IPS DF 4.7 (cell line): Measurements from ENCODE around the gene DSG4.
A peak's percentile ranks its signal among the peaks of the same experiment; 100 is the strongest.

Experiments
- DNase-seq: peaks from one replicate; pipeline ENCODE4 v3.0.0-alpha.2; 2013; ENCODE audit warnings: low spot score; ENCODE audit errors: extremely low read depth

DSG4 gene

DNA sequence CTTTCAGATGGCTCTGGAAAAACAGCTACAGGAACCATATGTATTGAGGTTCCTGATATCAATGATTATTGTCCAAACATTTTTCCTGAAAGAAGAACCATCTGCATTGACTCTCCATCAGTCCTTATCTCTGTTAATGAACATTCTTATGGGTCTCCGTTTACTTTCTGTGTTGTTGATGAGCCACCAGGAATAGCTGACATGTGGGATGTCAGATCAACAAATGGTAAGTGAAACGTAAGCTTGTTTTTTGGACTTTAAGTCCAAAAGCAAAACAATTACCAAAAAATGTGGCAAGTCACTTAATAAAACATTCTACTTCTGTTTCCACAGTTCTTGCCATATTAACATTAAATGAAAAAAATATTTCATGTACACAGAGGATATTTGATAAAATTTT, 26.8 kb downstream of the DSG4 start:
- no peak for DNase-seq

DNA sequence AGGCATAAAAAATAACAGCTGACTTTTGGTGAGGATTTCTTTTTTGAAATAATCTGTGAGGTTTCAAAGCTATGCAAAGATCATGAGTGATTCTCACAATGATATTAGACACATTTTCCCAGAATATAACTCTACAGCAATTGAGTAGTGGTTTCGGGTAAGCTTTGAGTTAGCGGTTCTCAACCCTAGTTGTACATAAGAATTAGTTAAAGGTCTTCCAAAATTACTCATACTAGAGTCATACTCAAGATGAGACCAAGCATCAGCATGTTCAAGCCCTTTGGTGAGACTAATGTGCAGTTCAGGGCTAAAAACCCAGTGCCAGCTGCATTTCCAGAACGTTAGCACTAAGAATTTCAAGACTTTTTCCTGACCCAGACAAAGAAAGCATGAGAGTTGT, 31.1 kb downstream of the DSG4 start:
- no peak for DNase-seq

DNA sequence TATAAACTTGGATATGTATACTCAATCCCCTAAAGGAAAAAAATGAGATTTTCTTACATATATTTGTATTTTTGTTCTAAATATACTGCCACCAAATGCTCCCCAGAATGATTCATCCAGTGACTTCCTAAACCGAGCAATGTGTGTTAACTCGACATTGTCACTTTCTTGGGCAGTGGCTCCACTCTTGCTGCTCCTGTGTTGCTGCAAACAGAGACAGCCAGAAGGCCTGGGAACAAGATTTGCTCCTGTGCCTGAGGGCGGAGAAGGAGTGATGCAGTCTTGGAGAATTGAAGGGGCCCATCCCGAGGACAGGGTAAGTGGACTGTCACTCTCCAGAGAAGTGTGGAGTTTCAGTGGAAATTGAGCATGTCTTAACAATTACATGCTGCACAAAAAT, 32.7 kb downstream of the DSG4 start:
- DNase-seq: no peak

DNA sequence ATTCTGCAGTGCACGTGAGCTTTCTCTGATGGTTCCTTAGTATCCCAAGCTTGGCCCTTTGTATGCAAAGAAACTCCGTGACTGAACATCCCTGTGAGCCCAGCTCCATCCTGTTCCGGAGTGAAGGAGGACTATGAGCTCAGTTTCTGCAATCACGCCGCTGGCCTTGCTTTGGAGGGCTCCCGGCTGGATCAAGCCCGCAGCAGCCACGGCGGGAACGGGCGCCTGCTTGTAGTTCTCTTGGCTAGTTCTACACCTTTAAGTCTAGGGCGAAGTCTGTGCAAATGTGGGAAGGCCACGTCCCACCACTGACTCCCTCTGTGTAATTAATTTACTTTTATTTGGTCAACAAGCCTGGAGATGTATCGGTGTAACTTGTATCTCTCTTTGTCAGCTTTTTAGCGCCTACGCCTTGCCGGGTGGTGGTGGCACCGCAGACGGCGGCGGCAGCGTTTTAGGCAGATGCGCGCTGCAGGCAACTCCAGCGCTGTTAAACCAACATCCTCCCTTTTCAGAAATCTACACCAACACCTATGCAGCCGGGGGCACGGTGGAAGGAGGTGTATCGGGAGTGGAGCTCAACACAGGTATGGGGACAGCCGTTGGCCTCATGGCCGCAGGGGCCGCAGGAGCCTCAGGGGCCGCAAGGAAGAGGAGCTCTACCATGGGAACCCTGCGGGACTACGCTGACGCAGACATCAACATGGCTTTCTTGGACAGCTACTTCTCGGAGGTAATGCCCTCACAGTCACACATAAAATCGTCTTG, 34.3 kb downstream of the DSG4 start:
- no peak for DNase-seq

DNA sequence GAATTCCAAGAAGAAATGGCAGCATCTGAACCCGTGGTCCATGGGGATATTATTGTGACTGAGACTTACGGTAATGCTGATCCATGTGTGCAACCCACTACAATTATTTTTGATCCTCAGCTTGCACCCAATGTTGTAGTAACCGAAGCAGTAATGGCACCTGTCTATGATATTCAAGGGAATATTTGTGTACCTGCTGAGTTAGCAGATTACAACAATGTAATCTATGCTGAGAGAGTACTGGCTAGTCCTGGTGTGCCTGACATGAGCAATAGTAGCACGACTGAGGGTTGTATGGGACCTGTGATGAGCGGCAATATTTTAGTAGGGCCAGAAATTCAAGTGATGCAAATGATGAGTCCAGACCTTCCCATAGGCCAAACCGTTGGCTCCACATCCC, 36.6 kb downstream of the DSG4 start:
- no peak for DNase-seq

GRCh38 chr18:31417850-31418249, 41.3 kb downstream of the DSG4 start:
- no peak for DNase-seq

- DNase-seq: no peak
These were observed 42.9 kb downstream of the DSG4 start for GRCh38 chr18:31419457-31419932.

DNA sequence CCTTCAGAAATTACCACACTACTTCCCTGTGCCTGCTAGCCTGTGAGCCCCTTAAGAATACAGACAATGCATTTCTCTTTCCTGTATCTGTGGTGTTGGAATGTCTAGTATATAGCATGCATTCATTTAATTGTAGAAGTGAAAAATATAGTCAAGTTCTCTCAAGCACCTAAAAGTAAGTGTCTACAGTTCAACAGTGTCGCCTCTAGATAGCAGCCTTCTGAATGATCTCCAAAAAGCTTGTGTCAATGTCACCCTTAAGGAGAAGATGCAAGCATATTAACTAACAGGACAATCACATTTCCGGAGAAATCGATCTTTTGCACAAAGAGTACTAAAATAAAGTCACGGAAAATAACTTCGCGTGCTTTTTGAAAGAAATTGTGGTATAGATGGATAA, 43.5 kb downstream of the DSG4 start:
- no peak for DNase-seq

- DNase-seq: no peak
These were observed 43.9 kb downstream of the DSG4 start for GRCh38 chr18:31420524-31420923.

DNA sequence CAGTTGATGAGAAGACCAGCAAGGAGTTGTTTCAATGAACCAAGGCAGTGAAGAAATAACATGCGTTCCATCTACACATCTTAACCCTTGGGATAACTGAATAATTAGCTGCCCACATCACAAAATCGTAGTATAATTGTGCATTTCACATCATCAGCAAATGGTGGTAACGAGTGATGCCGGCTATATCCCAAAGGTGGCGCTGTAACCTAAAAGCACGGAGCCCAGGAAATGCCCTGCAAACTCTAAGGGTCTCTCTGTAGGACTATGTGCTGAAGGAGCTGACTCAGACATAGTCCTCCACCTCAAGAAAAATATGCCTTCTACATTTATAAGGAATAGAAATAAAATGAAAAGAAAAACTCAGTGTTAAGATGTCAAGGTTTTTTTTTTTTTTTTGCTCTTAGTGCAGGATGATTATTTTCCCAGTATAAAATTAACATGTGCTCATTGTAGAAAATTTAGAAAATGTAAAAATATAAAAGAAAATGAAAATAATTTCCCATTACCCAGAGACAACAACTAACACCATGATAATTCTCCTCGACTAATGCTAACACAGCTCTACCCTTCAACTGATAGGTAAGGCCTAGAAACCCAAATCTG, 47.9 kb downstream of the DSG4 start:
- DNase-seq: peak; percentile 41

GRCh38 chr18:31426021-31426420, 49.4 kb downstream of the DSG4 start:
- no peak for DNase-seq

- no peak for DNase-seq
These were observed 50.4 kb downstream of the DSG4 start for GRCh38 chr18:31426871-31427406.

DNA sequence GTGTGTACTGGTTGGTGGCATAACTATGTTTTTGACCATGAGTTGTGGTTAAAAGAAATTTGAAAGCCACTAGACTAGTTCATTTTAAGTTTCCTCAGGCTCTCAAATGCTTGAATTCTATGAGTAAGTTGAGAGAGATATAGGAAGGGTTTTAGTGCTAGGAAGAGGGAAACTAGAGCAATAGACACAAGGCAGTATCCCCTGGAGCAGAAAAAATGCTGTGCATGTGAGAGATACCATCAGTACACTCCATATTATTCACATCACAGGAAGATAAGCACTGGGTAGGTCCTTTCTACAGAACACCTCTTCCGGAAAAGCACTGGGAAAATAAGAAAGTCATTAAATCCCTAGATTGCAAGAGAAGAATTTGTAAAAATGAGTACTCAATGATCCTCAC, 51.6 kb downstream of the DSG4 start:
- no peak for DNase-seq

DNA sequence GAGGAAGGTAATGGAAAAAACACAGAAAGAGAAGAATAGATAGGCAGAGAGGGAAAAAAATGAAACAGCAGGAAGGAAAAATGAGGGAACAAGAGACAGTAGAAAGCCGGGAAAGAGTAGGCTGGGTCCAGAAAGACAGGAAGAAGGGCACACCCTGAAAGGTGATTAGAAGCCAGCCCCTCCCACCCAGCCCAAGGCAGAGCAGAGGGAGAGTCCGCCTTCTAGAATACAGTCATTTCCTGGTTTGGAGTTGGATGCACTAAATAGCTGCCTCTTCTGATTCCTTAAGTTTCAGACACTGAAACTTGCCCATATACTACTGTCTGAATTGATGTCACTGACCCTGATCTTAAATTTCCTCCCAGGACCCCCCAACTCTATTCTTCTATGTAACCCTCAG, 53.0 kb downstream of the DSG4 start:
- no peak for DNase-seq

DNA sequence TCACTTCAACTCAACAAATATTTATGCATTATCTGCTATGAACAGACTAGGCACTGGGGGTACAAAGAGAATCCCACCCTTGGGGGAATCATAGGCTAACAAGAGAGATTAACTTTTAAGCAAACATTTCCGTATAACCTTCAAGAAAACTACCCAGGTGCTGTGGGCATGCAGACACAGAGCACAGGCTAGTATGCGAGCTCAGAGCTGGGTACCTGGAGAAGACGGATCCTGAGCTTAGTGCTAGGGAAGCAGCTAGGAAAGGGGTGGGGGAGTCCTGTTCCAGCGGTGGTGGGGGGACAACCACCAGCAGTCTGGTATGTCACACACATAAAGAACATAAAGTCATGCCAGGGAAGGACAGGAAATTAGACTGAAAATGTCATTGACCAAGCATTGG, 53.5 kb downstream of the DSG4 start:
- DNase-seq: no peak

- no peak for DNase-seq
These were observed 54.0 kb downstream of the DSG4 start for GRCh38 chr18:31430554-31430953.

- DNase-seq: no peak
These were observed 55.7 kb downstream of the DSG4 start for GRCh38 chr18:31432316-31432715.

- DNase-seq: no peak
These were observed 60.2 kb downstream of the DSG4 start for GRCh38 chr18:31436825-31437224.

GRCh38 chr18:31438402-31438801, 61.8 kb downstream of the DSG4 start:
- no peak for DNase-seq

GRCh38 chr18:31439807-31440325, 63.3 kb downstream of the DSG4 start:
- DNase-seq: no peak

- no peak for DNase-seq
These were observed 64.2 kb downstream of the DSG4 start for GRCh38 chr18:31440787-31441186.

DNA sequence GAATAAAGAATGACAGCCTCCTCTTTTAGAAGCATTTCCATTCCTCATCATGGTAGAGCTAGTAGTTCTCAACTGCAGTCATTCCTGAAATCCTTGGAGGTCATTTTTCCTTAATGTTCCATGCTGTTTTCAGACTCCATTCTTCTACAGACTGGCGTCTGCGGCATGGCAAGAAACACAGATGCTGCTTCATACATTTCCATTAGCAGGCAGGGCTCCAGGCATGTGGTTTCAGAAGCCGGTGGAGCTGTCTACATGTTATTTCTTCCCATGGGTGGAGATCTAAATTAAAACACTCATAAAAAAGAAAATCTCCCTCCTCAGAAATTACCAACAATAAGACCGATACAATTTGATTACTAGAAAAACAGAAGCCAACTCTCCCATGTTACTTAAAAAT, 64.9 kb downstream of the DSG4 start:
- no peak for DNase-seq

- no peak for DNase-seq
These were observed 67.6 kb downstream of the DSG4 start for GRCh38 chr18:31444142-31444541.
